ENCODE results near the gene SLCO3A1. TPM values are rescaled to one million over a fixed set of nuclear protein-coding genes. Genes with fewer than 3 reads are reported as not detected.

Gene SLCO3A1
- total RNA-seq, 2 experiments from 2014 or later: 29.5 to 30.4 TPM

- H3K4me1 Mint-ChIP-seq (ENCODE audit: low read depth): peaks cover 59% of the 10 kb centered on the region
- Histone ChIP-seq H3K4me1 (ENCODE audit: insufficient read depth, low read length) (peaks cover 48% of the 10 kb centered on the region), H3K27ac (ENCODE audit: low read depth in 1 of 2, low read length in 2 of 2) (no peak overlapping the region), H3K36me3 (ENCODE audit: insufficient read depth, low read length) (no peaks in the 10 kb centered on the region), H3K9me3 (ENCODE audit: control insufficient read depth in 1 of 2, insufficient read depth in 1 of 2, low read length in 2 of 2) (no peaks in the 10 kb centered on the region), H3K27me3 (ENCODE audit: control insufficient read depth in 1 of 2, insufficient read depth in 2 of 2, low read length in 2 of 2) (no peaks in the 10 kb centered on the region), H3K4me3 (ENCODE audit: low read length) (no peak overlapping the region)
- no peaks in the 10 kb centered on the region for H3K27me3 Mint-ChIP-seq
- TF ChIP-seq, protein P1, sequence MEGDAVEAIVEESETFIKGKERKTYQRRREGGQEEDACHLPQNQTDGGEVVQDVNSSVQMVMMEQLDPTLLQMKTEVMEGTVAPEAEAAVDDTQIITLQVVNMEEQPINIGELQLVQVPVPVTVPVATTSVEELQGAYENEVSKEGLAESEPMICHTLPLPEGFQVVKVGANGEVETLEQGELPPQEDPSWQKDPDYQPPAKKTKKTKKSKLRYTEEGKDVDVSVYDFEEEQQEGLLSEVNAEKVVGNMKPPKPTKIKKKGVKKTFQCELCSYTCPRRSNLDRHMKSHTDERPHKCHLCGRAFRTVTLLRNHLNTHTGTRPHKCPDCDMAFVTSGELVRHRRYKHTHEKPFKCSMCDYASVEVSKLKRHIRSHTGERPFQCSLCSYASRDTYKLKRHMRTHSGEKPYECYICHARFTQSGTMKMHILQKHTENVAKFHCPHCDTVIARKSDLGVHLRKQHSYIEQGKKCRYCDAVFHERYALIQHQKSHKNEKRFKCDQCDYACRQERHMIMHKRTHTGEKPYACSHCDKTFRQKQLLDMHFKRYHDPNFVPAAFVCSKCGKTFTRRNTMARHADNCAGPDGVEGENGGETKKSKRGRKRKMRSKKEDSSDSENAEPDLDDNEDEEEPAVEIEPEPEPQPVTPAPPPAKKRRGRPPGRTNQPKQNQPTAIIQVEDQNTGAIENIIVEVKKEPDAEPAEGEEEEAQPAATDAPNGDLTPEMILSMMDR (IDR thresholded peaks at IDR 0.05): no peak
- ATAC-seq (ENCODE audit: poor library complexity): no peak
- DNase-seq: no peak
- H3K4me3 Mint-ChIP-seq: no peak overlapping the region
- intact Hi-C loops (cut with DNase I, micrococcal nuclease): no loop called here
- POLR2A ChIA-PET: no interaction called here
- no peaks in the 10 kb centered on the region for H3K36me3 Mint-ChIP-seq (ENCODE audit: low read depth)
- no peaks in the 10 kb centered on the region for H3K9me3 Mint-ChIP-seq
- CTCF ChIA-PET: no interaction called here
- H3K27ac Mint-ChIP-seq: no peak overlapping the region
These were observed 160.9 kb downstream of the SLCO3A1 start for GRCh38 chr15:92014281-92015030.

DNA sequence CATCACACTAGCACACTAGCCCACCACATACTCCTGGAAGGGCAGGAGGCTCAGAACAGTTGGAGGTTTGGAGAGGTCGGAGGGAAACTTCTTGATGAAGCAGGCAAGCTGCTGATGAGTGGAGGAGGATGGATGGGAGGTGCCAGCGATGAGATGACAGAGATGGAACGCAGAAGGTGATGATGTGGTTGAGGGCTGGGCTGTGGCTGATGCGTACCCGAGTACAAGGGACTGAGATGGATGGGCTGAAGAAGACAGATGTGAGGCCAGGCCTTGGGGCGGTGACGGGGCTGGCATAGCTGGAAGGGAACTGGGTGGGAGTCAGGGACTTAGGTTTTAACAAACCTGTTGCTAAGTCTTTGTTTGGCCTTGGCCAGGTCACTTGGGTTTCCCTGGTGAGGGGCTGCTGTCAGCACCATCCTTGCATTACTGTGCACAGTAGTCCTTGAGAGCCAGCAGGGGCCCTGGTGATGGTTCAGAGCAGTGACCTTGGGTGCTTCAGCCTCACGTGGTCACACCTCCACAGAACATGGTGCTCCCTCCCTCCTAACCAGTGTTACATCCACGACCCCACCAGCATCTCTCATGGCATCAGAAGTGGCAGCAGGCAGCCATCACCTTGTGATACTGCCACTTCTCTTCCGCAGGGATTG is 164.5 kb downstream of the SLCO3A1 start:
- H3K27ac ChIP-seq (ENCODE audit: low read depth in 1 of 2, low read length in 2 of 2): no peak overlapping the region
- DNase-seq (no peak), ATAC-seq (ENCODE audit: poor library complexity) (no peak)
- H3K4me3 ChIP-seq (ENCODE audit: low read length): no peak overlapping the region
- H3K9me3 ChIP-seq (ENCODE audit: control insufficient read depth in 1 of 2, insufficient read depth in 1 of 2, low read length in 2 of 2): no peaks in the 10 kb centered on the region
- no peaks in the 10 kb centered on the region for H3K27me3 ChIP-seq (ENCODE audit: control insufficient read depth in 1 of 2, insufficient read depth in 2 of 2, low read length in 2 of 2)
- Mint-ChIP-seq H3K4me1 (ENCODE audit: low read depth) (peaks cover 61% of the 10 kb centered on the region), H3K27ac (no peak overlapping the region), H3K4me3 (no peak overlapping the region), H3K36me3 (ENCODE audit: low read depth) (no peaks in the 10 kb centered on the region), H3K27me3 (no peaks in the 10 kb centered on the region), H3K9me3 (no peaks in the 10 kb centered on the region)
- H3K36me3 ChIP-seq (ENCODE audit: insufficient read depth, low read length): no peaks in the 10 kb centered on the region
- H3K4me1 ChIP-seq (ENCODE audit: insufficient read depth, low read length): peaks cover 33% of the 10 kb centered on the region
- ChIA-PET CTCF (no interaction called here), POLR2A (no interaction called here)
- TF ChIP-seq, protein P1 (IDR thresholded peaks at IDR 0.05): no peak
- intact Hi-C loops (cut with DNase I, micrococcal nuclease): no loop called here

- no peak overlapping the region for H3K27ac Mint-ChIP-seq
- CTCF ChIA-PET: no interaction called here
- intact Hi-C loops (cut with DNase I, micrococcal nuclease): no loop called here
These were observed 165.2 kb downstream of the SLCO3A1 start for GRCh38 chr15:92018535-92019239.

More at GRCh38 chr15:92018535-92019239, 165.2 kb downstream of the SLCO3A1 start:
- ATAC-seq (ENCODE audit: poor library complexity): no peak
- H3K9me3 ChIP-seq (ENCODE audit: control insufficient read depth in 1 of 2, insufficient read depth in 1 of 2, low read length in 2 of 2): no peaks in the 10 kb centered on the region
- H3K27me3 ChIP-seq (ENCODE audit: control insufficient read depth in 1 of 2, insufficient read depth in 2 of 2, low read length in 2 of 2): no peaks in the 10 kb centered on the region
- peaks cover 61% of the 10 kb centered on the region for H3K4me1 Mint-ChIP-seq (ENCODE audit: low read depth)
- no peak overlapping the region for H3K4me3 ChIP-seq (ENCODE audit: low read length)
- POLR2A ChIA-PET: no interaction called here
- TF ChIP-seq, protein P1 (IDR thresholded peaks at IDR 0.05): no peak
- no peak overlapping the region for H3K27ac ChIP-seq (ENCODE audit: low read depth in 1 of 2, low read length in 2 of 2)
- H3K4me3 Mint-ChIP-seq: no peak overlapping the region
- DNase-seq: no peak
- H3K9me3 Mint-ChIP-seq: no peaks in the 10 kb centered on the region
- no peaks in the 10 kb centered on the region for H3K36me3 Mint-ChIP-seq (ENCODE audit: low read depth)
- peaks cover 30% of the 10 kb centered on the region for H3K4me1 ChIP-seq (ENCODE audit: insufficient read depth, low read length)
- H3K27me3 Mint-ChIP-seq: no peaks in the 10 kb centered on the region
- no peaks in the 10 kb centered on the region for H3K36me3 ChIP-seq (ENCODE audit: insufficient read depth, low read length)

Measured in CD4-positive, alpha-beta T cell (primary cell).